Activated CD4-positive, alpha-beta T cell treated with anti-CD3 and anti-CD28 coated beads for 48 hours (primary cell): ENCODE results near the gene ALDH16A1.

Experiments
- DNase-seq: peaks from one replicate; pipeline ENCODE4 v3.0.0-alpha.2; 2020

ALDH16A1 gene

DNA sequence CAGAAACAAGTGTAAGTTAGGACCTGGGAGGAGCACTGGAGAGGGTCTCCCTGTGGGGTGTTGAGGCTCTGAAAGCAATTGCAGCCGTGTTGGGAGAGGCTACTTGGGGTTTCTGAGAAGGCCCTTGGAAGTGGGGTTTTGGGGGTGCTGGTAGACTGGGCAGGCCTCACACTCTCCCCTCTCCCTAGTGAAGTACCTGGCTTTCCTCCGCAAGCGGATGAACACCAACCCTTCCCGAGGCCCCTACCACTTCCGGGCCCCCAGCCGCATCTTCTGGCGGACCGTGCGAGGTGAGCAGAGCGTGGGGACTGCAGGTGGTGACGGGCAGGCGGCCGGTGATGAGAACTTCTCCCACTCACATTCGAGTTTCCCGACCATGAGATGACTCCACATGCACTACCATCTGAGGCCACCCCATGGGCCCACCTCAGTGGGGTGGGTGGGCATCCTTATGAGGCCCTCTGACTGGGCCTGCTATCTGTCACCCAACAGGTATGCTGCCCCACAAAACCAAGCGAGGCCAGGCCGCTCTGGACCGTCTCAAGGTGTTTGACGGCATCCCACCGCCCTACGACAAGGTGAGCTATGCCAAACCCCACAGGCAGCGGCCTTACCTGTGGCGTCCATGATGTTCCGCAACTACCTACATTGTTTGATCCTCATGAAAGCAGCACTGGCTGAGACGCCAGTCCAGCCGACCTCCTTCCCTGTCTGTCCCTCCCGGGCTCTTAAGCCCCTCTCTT, 37.4 kb downstream of the ALDH16A1 start:
- no peak for DNase-seq

DNA sequence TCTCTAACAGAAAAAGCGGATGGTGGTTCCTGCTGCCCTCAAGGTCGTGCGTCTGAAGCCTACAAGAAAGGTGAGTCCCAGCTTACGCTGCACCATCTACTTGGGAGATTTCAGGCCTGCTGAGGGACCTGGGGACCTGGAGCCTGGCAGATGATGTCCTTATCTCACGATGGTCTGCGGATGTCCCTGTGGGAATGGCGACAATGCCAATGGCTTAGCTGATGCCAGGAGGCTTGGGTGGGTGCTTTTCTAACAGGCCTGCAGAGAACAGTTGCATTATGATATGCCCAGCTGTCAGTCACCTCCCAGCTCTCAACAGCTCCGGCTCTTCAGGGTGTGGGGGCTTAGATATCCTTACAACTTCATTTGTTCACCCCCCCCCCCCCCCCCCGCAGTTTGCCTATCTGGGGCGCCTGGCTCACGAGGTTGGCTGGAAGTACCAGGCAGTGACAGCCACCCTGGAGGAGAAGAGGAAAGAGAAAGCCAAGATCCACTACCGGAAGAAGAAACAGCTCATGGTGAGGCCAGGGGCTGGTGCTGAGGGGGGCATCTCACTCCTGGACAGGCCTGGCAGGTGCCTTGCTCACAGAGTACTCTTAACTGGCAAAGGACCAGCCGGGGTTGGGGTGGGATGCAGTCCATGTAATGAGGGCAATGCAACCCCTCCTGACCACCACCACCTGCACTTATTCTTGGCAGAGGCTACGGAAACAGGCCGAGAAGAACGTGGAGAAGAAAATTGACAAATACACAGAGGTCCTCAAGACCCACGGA, 38.2 kb downstream of the ALDH16A1 start:
- no peak for DNase-seq

DNA sequence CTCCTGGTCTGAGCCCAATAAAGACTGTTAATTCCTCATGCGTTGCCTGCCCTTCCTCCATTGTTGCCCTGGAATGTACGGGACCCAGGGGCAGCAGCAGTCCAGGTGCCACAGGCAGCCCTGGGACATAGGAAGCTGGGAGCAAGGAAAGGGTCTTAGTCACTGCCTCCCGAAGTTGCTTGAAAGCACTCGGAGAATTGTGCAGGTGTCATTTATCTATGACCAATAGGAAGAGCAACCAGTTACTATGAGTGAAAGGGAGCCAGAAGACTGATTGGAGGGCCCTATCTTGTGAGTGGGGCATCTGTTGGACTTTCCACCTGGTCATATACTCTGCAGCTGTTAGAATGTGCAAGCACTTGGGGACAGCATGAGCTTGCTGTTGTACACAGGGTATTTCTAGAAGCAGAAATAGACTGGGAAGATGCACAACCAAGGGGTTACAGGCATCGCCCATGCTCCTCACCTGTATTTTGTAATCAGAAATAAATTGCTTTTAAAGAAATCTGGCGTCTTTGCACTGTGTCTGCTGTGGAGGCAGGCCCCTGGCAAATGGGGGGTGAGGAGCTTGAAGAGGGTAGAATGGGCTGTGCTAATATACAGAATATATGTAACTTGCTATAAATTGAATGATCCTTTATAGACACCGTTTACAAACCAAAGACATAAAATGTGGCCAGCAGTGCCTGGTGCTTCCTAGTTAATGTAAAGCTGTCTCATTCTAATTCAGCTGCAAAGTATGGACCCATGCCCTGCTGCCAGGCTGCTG, 39.0 kb downstream of the ALDH16A1 start:
- DNase-seq: no peak

DNA sequence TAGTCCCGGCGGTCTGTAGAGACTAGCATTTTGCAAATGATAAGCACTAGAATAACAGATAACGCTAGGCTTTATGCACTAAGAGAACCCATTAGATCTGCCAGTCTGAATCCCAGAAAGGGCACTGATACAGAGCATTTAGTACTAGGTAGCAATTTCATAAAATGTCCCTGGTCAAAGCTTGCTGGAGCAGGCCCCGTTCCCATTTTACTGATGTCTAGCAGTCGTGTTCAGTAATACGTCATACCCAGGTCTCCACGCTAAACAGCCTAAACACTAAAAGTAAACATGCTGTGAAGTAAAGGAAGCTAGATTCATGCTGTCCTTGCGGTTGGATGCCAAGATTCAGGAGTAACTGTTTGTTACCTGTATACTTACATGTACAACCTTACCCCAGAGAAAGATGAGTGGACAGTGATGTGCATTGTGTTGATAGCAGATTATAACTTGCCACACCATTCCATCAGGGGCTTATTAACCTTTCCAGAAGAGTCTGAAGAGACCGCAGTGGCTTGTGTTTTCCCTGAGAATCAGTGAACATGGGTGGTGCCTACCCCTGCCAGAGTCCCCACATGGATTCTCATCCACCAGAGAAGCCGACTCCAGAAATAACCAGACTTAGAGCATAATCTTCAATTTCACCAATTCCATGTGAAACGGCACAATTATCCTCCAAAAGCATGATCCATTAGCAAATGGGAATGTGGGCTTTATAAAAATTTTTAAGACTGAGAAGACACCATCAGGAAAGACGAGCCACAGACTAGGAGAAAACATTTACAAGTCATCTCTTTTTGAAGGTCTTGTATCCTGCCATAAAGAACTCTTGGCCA, 39.8 kb downstream of the ALDH16A1 start:
- DNase-seq: peak; percentile 46

DNA sequence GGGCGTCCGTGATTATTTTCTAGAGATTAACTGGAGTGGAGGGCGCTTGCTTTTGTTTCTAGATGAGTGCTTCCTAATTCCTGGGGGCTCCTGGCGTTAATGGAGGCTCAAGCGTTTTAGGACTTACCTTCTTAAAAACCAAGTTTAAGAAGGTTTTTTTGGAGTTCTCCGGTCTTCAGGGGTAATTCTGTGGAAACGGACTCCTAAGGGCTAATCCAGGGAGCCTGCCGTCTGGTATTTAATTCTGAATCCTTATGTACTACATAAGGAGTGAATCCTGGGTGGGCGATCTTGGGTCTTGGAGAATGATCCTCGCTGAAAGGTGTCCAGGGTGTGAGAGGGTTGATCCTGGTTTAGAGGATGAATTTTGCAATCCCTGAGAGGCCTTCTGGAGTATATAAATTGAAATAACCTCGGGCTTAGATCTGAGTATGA, 43.6 kb downstream of the ALDH16A1 start:
- DNase-seq: no peak

DNA sequence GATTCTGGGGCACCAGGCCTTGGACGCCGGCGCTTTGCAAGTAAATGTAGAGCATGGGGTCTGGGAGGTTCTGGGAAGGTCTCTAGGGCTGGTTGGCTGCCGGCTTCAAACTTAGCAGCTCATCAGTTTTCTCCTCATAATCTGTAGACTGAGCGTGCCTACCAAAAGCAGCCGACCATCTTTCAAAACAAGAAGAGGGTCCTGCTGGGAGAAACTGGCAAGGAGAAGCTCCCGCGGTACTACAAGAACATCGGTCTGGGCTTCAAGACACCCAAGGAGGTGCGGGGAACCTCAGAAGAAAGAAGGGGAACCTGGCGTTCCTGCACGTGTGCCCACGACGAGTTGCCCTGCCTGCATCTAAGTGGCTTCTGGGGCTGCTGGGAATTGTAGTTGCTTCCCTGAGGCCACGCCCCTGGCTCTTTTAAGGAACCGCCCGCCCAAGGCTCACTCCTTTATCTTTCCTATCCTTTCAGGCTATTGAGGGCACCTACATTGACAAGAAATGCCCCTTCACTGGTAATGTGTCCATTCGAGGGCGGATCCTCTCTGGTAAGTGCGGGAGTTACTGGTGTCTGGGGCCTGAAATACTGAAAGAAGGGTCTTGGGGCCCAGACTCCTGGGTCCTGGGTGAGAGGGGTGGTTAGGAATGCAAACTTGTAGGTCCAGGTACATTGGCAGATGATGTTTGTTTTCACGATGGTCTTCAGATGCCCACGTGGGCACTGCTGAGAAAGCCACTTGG, 44.2 kb downstream of the ALDH16A1 start:
- DNase-seq: peak; percentile 84

DNA sequence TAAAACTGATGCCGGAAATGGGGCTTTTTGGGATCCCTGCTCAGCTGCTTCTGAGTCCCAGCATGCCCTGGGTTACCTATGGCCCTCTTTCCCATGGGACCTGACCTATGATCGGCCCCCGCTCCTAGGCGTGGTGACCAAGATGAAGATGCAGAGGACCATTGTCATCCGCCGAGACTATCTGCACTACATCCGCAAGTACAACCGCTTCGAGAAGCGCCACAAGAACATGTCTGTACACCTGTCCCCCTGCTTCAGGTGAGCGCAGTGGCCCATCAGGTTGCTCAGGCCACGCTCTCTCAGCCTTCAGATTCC, 44.7 kb downstream of the ALDH16A1 start:
- no peak for DNase-seq

DNA sequence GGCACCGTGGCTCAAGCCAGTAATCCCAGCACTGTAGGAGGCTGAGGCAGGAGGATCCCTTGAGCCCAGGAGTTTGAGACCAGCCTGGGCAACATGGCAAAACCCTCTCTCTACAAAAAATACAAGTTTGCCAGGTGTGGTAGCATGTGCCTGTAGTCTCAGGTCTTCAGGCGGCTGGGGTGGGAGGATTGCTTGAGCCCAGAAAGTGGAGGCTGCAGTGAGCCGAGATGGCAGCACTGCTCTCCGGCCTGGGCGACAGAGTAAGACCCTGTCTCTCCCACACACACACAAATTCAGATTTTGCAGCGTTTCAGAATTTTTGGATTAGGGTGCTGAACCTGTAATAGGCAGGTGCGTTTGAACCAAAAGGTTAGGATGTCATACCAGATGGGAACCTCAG, 45.5 kb downstream of the ALDH16A1 start:
- DNase-seq: no peak

DNA sequence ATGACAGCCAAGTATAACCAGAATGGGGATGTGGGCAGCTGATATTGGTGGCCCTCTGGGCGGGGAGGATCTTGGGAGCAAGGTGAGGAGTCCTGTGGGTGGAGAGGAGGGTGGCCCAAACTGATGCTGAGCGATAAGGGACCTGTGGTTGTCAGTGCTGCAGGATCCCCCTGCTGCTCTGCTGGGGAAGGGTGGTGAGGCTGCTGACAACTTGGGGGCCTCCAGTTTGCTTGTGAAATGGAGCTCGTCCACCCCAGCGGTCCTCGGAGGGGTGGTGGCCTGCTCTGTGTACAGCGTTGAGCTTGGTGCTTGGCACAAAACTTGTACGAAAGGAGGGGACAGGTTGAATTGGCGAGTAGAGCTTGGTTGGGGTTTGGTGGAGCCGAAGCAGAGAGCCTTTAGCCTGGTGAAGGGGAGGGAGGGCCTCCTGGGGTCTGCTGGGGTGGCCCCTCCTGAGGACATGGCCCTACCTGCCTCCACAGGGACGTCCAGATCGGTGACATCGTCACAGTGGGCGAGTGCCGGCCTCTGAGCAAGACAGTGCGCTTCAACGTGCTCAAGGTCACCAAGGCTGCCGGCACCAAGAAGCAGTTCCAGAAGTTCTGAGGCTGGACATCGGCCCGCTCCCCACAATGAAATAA, 46.1 kb downstream of the ALDH16A1 start:
- peak; percentile 51 for DNase-seq

DNA sequence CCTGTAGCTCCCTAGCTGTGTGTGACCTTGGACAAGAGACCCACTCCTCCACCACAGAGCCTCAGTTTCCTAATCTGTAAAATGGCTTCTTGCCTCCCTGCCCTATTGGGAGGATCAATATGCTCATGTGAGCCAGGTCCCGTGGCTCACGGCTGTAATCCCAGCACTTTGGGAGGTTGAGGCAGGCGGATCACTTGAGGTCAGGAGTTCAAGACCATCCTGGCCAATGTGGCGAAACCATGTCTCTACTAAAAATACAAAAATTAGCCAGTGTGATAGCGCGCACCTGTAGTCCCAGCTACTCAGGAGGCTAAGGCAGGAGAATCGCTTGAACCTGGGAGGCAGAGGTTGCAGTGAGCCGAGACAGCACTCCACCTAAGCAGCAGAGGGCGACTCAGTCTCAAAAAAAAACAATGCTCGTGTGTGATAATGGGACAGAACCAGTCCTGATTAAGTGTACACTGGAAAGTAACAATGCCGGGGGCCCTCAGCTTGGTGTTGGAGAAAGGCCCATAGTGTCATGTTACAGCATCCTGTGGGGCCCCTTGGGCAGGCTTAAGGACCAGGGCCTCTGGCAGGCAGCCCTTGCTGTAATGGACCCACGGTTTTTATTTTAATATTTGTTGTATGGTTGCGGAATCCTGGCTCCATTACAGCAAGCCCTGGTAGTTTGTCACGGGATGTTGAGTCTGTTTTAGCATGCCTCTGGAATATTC, 50.0 kb downstream of the ALDH16A1 start:
- peak; percentile 54 for DNase-seq

DNA sequence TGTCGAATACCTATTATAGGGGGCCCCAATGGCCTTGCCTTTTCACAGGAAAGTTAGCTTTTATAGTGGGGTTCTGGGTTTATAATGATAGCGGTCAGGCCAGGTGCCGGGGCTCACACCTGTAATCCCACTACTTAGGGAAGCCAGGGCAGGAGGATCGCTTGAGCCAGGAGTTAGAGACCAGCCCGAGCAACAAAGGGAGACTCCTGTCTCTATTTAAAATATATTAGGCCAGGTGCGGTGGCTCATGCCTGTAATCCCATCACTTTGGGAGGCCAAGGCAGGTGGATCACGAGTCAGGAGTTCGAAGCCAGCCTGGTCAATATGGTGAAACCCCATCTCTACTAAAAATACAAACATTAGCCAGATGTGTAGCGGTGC, 50.5 kb downstream of the ALDH16A1 start:
- DNase-seq: no peak

DNA sequence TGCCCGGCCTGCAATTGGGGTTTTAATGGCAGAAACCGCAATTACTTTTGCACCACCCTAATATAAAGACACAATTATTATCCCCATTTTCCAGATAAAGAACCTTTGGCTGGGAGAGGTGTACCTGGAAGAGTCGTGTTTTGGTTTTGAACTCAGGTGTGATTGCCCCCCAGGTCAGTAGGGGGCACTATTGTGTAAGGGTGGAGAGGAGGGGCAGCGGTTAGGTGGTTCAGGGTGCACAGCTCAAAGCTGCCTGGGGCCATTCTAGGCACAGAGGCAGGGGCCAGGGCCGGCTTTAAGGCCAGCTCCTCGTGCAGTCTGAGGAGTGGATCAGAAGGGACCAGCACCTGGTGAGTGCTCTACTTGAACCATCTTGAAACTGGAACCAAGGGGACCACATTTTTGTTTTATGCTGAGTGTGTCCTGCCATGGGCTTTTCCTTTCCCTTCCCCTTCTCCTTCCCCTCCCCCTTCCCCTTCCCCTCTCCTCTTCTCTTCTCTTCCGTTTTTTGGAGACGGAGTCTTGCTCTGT, 53.6 kb downstream of the ALDH16A1 start:
- peak; percentile 82 for DNase-seq

DNA sequence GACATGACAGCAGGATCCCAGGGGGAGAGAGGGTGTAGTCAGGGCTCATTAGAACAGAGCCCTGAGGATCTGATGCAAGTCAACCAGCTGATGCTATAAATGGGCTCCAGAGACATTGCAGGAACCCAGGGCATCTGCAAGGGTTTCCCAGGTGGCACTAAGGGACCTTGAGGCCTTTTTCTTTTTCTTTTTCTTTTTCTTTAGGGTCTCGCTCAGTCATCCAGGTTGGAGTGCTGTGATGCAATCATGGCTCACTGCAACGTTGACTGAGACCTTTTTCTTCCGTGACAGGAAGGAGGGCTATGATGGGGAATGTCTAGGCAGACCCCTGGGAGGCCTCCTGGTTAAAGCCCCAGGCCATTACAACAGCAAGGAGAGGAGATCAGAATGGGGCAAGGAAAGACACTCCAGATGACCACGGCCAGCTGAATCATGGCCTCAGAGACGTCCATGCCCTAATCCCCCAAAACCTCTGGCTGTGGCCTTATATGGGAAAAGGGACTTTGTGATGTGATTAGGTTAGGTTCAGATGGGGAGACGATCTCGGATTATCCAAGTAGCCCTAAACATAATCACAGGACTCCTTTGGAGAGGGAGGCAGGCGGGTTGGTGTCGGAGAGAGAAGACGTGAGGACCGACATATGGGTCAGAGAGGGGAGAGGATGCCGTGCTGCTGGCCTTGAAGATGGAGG, 54.9 kb downstream of the ALDH16A1 start:
- DNase-seq: no peak

DNA sequence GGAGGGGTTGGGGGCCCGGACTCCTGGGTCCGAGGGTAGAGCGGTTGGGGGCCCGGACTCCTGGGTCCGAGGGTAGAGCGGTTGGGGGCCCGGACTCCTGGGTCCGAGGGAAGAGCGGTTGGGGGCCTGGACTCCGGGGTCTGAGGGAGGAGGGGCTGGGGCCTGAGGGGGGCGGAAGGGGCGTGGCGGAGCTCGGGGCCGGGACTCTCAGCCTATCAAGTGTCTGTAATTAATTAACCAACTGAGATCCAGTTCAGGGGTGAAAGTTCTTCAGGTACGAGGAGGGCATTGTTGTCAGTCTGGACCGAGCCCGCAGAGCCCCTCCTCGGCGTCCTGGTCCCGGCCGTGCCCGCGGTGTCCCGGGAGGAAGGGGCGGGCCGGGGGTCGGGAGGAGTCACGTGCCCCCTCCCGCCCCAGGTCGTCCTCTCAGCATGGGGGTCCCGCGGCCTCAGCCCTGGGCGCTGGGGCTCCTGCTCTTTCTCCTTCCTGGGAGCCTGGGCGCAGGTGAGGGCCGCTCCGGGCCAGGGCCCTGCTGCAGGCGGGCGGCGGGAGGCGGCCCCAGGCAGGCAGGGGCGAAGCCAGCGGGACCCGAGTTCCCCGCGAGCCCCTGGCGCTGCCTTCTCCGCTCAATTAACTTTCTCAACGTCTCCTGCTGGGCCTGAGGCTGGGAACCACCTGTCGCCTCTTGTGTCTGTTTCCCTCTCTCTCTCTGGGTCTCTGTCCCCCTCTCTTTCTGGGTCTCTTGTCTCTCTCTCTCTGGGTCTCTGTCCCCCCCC, 60.1 kb downstream of the ALDH16A1 start:
- DNase-seq: peak; percentile 40

DNA sequence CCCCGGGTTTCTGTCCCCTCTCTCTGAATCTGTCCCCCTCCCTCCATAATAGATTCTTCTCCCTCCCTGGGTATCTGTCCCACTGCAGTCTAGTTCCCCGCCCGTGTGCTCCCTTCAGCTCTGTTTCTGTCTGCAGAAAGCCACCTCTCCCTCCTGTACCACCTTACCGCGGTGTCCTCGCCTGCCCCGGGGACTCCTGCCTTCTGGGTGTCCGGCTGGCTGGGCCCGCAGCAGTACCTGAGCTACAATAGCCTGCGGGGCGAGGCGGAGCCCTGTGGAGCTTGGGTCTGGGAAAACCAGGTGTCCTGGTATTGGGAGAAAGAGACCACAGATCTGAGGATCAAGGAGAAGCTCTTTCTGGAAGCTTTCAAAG, 60.7 kb downstream of the ALDH16A1 start:
- no peak for DNase-seq

DNA sequence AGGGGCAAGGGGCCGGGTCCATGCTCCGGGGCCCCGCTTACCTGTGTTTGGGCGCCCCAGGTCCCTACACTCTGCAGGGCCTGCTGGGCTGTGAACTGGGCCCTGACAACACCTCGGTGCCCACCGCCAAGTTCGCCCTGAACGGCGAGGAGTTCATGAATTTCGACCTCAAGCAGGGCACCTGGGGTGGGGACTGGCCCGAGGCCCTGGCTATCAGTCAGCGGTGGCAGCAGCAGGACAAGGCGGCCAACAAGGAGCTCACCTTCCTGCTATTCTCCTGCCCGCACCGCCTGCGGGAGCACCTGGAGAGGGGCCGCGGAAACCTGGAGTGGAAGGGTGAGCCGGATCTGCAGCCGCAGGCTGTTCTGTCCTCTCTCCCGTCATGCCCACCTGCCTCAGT, 61.1 kb downstream of the ALDH16A1 start:
- no peak for DNase-seq

DNA sequence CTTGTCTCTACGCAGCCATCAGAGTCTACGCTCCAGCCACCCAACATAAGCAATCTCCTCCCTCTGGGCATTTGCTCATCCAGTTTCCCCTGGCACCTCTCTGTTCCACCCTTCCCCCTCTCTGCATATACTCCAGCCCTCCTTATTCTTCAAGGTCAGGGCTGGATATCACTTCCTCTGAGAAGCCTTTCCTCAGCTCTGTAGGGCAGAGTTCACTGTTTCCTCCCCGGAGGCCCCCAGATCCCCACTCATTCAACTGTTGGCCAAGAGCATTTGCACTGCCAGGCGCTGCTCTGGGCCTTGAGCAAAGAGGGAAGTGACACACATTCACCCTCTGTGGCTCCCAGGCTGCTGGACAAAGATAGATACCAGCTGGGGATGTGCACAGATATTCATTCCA, 62.7 kb downstream of the ALDH16A1 start:
- no peak for DNase-seq

DNA sequence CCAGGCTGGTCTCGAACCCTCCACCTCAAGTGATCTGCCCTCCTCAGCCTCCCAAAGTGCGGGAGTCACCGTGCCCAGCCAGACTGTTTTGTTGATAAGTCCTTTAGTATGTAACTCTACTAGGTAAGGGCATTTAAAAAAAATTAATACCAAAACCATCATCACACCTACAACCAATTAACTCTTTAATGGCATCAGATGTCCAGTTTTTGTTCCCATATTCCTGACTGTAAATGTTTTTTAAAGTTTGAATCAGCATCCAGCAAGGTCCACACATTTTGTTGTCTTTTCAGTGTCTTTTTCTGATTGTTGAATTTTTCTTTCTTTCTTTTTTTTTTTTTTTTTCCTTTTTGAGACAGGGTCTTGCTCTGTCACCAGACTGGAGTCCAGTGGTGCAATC, 65.0 kb downstream of the ALDH16A1 start:
- DNase-seq: no peak
